HG03460 (cell line): Measurements from ENCODE around the gene MIF.
"Not testable (repeated sequence)": the region's sequence is repeated elsewhere in the genome, so short reads cannot be mapped to it uniquely, and the experiment has no call there.

Experiments
- ATAC-seq: cut with Tn5 transposase; IDR thresholded peaks from one replicate; pipeline ENCODE4 v1.9.1; 2021; ENCODE audit not compliant: unreplicated experiment

The MIF gene

DNA sequence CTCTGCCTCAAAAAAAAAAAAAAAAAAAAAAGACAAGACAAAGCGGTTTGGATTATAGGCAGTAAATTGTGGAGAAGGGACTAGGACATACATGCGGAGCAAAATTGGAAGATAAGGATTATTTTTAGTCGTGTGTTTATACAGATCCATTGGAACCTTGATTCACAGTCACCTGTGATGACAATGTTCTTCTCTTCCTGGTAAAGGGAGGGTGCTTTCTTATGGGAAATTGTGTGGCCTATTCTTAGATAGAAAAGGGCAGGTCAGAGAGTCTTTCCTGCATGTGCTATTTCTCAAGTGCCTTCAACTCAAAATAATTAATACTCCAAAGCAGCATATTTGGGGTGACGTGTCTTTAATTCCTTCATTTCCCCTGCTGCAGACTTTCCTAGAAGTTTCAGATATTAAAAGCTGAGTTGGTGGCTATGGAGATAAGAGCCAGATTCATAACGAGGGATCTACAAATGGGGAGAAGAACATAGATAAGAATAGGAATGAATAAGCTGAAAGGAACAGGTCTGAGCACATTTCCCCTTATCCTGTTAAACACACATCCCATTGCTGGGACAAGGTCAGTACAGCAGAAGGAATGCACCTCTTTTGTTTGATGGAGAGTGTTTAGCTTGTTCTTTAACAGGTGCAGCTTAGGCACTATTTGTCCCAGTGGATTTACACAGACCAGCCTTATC lies 44.3 kb downstream of the MIF start:
- ATAC-seq, result no peak

DNA sequence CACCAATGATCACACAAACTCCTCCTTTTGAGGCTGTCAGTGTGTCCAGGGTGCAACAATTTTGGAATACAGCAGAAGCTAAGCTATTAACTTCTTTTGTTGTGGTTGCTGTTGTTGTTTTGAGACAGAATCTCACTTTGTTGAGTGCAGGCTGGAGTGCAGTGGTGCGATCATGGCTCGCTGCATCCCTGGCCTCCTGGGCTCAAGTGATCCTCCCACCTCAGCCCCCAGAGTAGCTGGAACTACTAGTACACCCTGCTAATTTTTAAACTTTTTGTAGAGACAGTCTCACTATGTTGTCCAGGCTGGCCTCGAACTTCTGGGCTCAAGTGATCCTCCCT lies 44.8 kb downstream of the MIF start:
- no peak for ATAC-seq

DNA sequence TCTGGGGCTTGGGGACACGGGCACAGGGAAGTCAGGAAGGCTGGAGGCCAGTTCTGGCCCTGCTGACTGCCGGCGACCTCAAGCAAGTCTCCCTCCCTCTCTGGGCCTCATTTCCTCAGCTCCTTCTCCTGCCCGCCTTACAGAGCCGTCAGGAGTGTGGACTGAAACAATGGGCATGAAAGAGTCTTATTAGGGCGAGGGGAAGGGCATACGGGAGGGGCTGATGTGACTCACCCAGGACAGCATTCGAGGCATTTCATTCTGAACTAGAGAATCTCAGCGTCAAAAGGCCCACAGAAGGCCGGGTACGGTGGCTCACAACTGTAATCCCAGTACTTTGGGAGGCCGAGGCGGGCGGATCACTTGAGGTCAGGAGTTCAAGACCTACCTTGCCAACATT lies 46.0 kb downstream of the MIF start:
- not testable (repeated sequence) for ATAC-seq
